GM18870 (cell line): ENCODE measurements around the gene THSD1.
"Not testable (repeated sequence)": the region's sequence is repeated elsewhere in the genome, so short reads cannot be mapped to it uniquely, and the experiment has no call there.

Experiments used
- ATAC-seq: cut with Tn5 transposase; IDR thresholded peaks from one replicate; pipeline ENCODE4 v1.9.1; 2021; ENCODE audit warnings: moderate library complexity; ENCODE audit not compliant: unreplicated experiment

THSD1 gene

GRCh38 chr13:52361225-52361624 lies 44.7 kb downstream of the THSD1 start:
- ATAC-seq, result no peak

GRCh38 chr13:52359534-52359933 lies 46.4 kb downstream of the THSD1 start:
- no peak for ATAC-seq

GRCh38 chr13:52356327-52356726 lies 49.6 kb downstream of the THSD1 start:
- ATAC-seq, result no peak

- no peak for ATAC-seq
Observed at GRCh38 chr13:52353193-52353592, 52.8 kb downstream of the THSD1 start.

- no peak for ATAC-seq
Observed at GRCh38 chr13:52348983-52349780, 56.8 kb downstream of the THSD1 start.

GRCh38 chr13:52348071-52348470 lies 57.9 kb downstream of the THSD1 start:
- no peak for ATAC-seq

GRCh38 chr13:52345631-52346251 lies 60.2 kb downstream of the THSD1 start:
- ATAC-seq, result no peak

- ATAC-seq, result no peak
Observed at GRCh38 chr13:52345048-52345447, 60.9 kb downstream of the THSD1 start.

- ATAC-seq, result no peak
Observed at GRCh38 chr13:52344108-52344507, 61.9 kb downstream of the THSD1 start.

GRCh38 chr13:52342203-52342602 lies 63.8 kb downstream of the THSD1 start:
- ATAC-seq, result not testable (repeated sequence)

- not testable (repeated sequence) for ATAC-seq
Observed at GRCh38 chr13:52337828-52338455, 68.0 kb downstream of the THSD1 start.

- not testable (repeated sequence) for ATAC-seq
Observed at GRCh38 chr13:52334107-52334506, 71.9 kb downstream of the THSD1 start.

- ATAC-seq, result not testable (repeated sequence)
Observed at GRCh38 chr13:52331844-52332243, 74.1 kb downstream of the THSD1 start.
